GM10266 (cell line): ENCODE data around the gene DSTN.
A peak's percentile ranks its signal among the peaks of the same experiment; 100 is the strongest.

Experiments used
- DNase-seq: peaks from one replicate; pipeline ENCODE4 v3.0.0; 2012; ENCODE audit errors: extremely low spot score
- CTCF ChIP-seq: IDR thresholded peaks from 2 replicates; pipeline ENCODE4 v1.5.1; 2012; ENCODE audit warnings: mild to moderate bottlenecking, low read depth; ENCODE audit not compliant: control insufficient read depth, insufficient read depth; ENCODE audit errors: missing control alignments

The DSTN gene

DNA sequence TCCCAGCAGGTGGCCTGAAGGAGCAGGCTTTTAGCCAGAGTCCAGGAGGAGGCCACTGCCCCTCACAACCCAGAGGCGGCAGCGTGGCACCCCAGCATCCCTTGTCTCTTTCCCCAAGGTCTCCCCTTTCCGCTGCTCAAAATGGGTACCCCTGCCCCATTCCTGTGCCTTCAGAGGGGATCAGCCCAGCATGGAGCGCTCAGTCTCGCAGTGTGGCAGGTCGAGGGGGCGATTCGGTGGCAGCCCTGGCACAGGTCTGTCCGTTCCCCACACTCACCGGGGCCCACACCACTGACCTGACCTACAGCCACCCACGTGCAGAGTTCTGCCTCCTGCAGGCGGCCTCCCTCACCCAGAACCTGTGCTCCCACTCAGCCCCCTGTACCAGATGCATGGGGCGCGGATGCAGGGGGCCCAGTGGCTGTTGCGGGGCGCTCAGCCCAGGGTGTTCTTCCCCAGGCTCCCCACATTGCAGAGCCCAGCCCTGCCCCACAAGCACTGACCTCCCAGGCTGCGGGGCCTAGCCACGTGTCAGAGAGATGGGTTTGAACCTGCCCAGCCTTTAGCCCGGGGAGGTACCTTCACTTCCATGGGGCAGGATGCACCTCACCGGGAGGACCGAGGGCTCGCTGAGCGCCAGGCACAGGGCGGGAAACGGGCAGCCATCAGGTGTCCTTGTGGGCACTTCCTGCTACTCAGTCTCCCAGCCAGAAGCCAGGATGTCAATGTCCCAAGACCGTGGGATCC is 41.8 kb downstream of the DSTN start:
- DNase-seq, result peak; percentile 18
- TF ChIP-seq CTCF, result no peak

GRCh38 chr20:17612287-17612991 is 42.6 kb downstream of the DSTN start:
- no peak for TF ChIP-seq CTCF
- DNase-seq, result no peak

- TF ChIP-seq CTCF, result no peak
- DNase-seq, result no peak
These were observed 43.1 kb downstream of the DSTN start for GRCh38 chr20:17612992-17613327.

GRCh38 chr20:17613328-17614175 is 43.7 kb downstream of the DSTN start:
- TF ChIP-seq CTCF, result no peak
- DNase-seq, result no peak

GRCh38 chr20:17614176-17614811 is 44.4 kb downstream of the DSTN start:
- TF ChIP-seq CTCF, result no peak
- DNase-seq, result no peak

DNA sequence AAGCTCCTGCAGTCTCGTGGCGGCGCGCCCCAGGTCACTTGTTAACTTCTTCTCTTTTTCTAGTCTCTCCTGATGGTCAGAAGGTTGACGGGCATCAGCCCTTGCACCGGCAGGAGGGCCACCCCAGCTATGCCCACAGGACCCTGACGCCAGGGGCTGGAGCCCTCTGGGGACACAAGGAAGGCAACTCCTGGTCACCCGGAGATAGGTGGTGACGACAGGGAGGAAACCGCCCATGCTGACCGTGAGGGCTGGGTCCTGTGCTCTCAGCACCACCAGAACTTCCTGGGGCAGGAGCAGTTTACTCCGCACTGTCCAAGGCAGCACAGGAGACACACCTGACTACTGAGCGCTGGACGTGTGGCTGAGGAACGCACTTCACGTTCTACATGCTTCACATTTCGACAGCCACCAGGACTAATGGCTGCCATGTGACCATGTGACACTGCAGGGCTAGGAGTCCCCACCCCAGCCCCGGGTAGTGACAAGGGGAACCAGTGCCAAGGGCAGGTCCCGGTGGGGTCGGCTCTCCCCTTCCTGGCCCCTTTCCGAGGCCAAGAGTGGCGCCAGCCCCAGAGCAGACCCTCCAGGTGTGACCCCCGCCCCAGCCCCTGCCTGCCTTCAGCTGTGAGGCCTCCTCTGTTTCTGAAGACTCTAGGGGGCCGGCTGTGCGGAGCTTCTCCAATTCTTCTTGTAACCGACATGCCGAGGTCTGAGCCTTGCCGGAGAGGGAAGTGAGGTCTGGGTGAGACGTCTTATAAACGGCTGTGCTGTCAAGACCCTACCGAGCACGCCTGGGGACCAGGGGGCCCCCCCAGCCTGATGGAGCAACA is 45.2 kb downstream of the DSTN start:
- TF ChIP-seq CTCF, result no peak
- DNase-seq, result no peak
